Psoas muscle (tissue), 8 donors: ENCODE results near the gene TREML4. TPM values are rescaled to one million over a fixed set of nuclear protein-coding genes. Genes with fewer than 3 reads are reported as not detected.

ENCODE experiments used
- ATAC-seq, 4 donors: fragments of 200-7000 bp; cut with Tn5 transposase; one replicate each; pipeline ENCODE4 v1.9.1; 2020; ENCODE audit warnings: moderate library complexity in 3 of 4, mild to moderate bottlenecking in 2 of 4
- DNase-seq, 2 donors: peaks; one replicate each; pipeline ENCODE4 v3.0.0-alpha.2; 2020
- H3K27ac ChIP-seq: fragments of 200-600 bp; one replicate; pipeline ENCODE4 v1.8.0; 2022
- H3K27me3 ChIP-seq, 3 donors: fragments of 200-600 bp in 1 of 3; one replicate each; pipeline versions ENCODE4 v1.6.1 to v1.8.0; 2013 to 2022; ENCODE audit warnings: low read length in 2 of 3, mild to moderate bottlenecking in 2 of 3, moderate library complexity in 1 of 3; ENCODE audit not compliant: insufficient read depth in 3 of 3
- H3K36me3 ChIP-seq, 2 donors: fragments of 200-600 bp in 1 of 2; one replicate each; pipeline versions ENCODE4 v1.6.1 to v1.8.0; 2013 to 2022; ENCODE audit warnings: low read depth in 1 of 2, mild to moderate bottlenecking in 1 of 2, moderate library complexity in 1 of 2; ENCODE audit not compliant: insufficient read depth in 1 of 2
- H3K4me1 ChIP-seq: fragments of 200-600 bp; one replicate; pipeline ENCODE4 v1.8.0; 2022
- H3K4me3 ChIP-seq: fragments of 200-600 bp; one replicate; pipeline ENCODE4 v1.8.0; 2022; ENCODE audit warnings: mild to moderate bottlenecking
- H3K9me3 ChIP-seq: fragments of 200-600 bp; one replicate; pipeline ENCODE4 v1.8.0; 2022
- WGBS, 3 donors: extraction: QIAGEN DNeasy Blood & Tissue Kit; methylation state at CpG; one replicate each; pipeline versions ENCODE4 v1.1.6 to v1.1.7; 2013; 5-methylcytosine and 5-hydroxymethylcytosine counted together
- intact Hi-C, 2 donors: fragments of 100-400 bp; cut with DNase I; formaldehyde crosslinking; loops; one replicate each; pipeline versions ENCODE4 v1.11.0 to v1.14.2; 2022
- polyA plus RNA-seq, 3 donors: library from polyadenylated mRNA; stranded (reverse); fragments of 200-250 nt; gene quantifications; one replicate each; pipeline ENCODE4 v1.2.3, GENCODE V29; 2013
- total RNA-seq, 4 donors: library from RNA; stranded (reverse); fragmentation: NEBNext Ultra II Directional in 2 of 4; extraction: Animal tissue kit (Norgen Biotek cat#: 25700) in 2 of 4; gene quantifications; one replicate each; pipeline versions ENCODE4 v1.2.1 to v1.2.4, GENCODE V29; 2021 to 2023
- TF ChIP-seq, protein P1 (sequence below): fragments of 200-600 bp; IDR thresholded peaks from one replicate; pipeline ENCODE4 v1.8.0; 2022; ENCODE audit warnings: antibody characterized with exemption
- donor health status: healthy with polysubstance abuse.
- donor health status: DM: no; HTN: no; CAD: no; lungs with moderate emphysema.
- donor health status: Bipolar disorder and iron deficiency.
- donor health status: healthy.
- donor health status: DM: yes; HTN: yes; CAD: no.
- donor health status: DM: no; HTN: no; CAD: no.
- donor health status: DM: no; HTN: no; CAD: no.
- donor health status: DM: yes; HTN: yes; CAD: no.

TREML4 gene
- total and polyA plus RNA-seq, 7 donors: 0.01 TPM; not detected in 6

DNA sequence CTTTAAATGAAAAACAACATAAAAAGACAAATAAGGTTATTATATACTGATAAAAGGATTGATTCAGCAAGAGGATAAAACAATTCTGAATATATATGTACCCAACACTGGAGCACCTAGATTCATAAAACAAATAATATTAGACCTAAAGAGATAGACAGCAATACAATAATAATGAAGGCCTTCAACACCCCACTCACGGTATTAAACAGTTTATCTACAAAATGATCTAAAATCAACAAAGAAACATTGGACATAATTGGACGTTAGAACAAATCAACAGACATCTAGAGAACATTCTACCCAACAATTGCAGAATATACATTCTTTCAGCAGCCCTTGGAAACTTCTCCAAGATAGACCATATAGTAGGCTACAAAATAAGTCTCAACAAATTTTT, 34.3 kb downstream of the TREML4 start:
- H3K4me1 ChIP-seq: no peaks in the 10 kb centered on the region
- H3K4me3 ChIP-seq: no peak overlapping the region
- no peak for ATAC-seq
- H3K9me3 ChIP-seq: peaks cover 8% of the 10 kb centered on the region
- TF ChIP-seq, protein P1, sequence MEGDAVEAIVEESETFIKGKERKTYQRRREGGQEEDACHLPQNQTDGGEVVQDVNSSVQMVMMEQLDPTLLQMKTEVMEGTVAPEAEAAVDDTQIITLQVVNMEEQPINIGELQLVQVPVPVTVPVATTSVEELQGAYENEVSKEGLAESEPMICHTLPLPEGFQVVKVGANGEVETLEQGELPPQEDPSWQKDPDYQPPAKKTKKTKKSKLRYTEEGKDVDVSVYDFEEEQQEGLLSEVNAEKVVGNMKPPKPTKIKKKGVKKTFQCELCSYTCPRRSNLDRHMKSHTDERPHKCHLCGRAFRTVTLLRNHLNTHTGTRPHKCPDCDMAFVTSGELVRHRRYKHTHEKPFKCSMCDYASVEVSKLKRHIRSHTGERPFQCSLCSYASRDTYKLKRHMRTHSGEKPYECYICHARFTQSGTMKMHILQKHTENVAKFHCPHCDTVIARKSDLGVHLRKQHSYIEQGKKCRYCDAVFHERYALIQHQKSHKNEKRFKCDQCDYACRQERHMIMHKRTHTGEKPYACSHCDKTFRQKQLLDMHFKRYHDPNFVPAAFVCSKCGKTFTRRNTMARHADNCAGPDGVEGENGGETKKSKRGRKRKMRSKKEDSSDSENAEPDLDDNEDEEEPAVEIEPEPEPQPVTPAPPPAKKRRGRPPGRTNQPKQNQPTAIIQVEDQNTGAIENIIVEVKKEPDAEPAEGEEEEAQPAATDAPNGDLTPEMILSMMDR: no peak
- H3K36me3 ChIP-seq: no peaks in the 10 kb centered on the region
- H3K27ac ChIP-seq: no peak overlapping the region
- H3K27me3 ChIP-seq: peaks cover 0 to 3% (median 0%) of the 10 kb centered on the region in 3 donors
- intact Hi-C loops: no loop called here
- DNase-seq: no peak
- WGBS, 3 donors: 81 to 86% (median 82%) methylated on average over 2 of the region's 2 CpGs

- H3K4me3 ChIP-seq: no peak overlapping the region
- peaks cover 0 to 3% (median 0%) of the 10 kb centered on the region in 3 donors for H3K27me3 ChIP-seq
- H3K36me3 ChIP-seq: no peaks in the 10 kb centered on the region
- WGBS, 3 donors: 91 to 100% (median 95%) methylated on average over 1 of the region's 1 CpG
- ATAC-seq: no peak
- TF ChIP-seq, protein P1: no peak
- peaks cover 8% of the 10 kb centered on the region for H3K9me3 ChIP-seq
- H3K27ac ChIP-seq: no peak overlapping the region
- DNase-seq: no peak
- no peaks in the 10 kb centered on the region for H3K4me1 ChIP-seq
- intact Hi-C loops: no loop called here
These were observed 35.1 kb downstream of the TREML4 start for GRCh38 chr6:41263267-41263666.

DNA sequence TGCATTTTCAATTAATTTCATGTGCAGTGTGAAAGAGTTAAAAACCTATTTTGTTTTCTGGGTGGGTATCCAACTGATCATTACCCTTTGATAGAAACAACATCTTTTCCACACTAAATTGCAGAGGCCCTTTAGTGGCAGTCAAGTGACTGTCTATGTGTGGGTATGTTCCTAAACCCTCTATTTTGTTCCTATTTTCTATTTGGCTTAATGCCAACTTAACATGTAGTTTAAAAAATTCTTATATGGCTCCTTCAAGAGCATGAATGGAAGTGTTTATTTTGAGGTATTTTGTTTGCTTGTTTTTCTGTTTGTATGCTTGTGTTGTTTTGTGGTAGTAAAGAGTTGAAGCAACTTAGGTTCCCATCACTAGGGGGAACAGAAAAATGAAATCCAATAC, 38.4 kb downstream of the TREML4 start:
- no peak overlapping the region for H3K27ac ChIP-seq
- H3K27me3 ChIP-seq: no peaks in the 10 kb centered on the region
- TF ChIP-seq, protein P1: no peak
- ATAC-seq (no peak), DNase-seq (no peak)
- no peak overlapping the region for H3K4me3 ChIP-seq
- no peaks in the 10 kb centered on the region for H3K4me1 ChIP-seq
- no peaks in the 10 kb centered on the region for H3K36me3 ChIP-seq
- peaks cover under 1% of the 10 kb centered on the region for H3K9me3 ChIP-seq
- intact Hi-C loops: no loop called here

DNA sequence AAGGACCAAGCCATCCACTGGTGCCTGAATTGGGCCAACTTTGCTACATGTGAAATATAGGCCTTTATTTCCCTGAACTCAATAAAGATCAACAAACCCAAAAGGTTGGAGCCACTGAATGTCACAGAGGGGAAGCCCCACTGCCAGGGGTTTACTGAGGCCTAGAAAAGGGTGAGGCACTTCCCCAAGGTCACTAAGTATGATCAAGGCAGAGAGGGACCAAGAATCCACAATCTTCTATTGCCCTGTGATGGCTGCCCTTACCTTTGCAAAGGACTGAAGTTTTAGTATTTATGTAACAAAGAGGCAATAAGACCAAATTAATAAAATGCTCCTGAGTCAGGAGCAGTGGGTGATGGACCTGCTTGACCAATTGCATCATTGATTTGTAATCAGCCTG, 40.3 kb downstream of the TREML4 start:
- H3K27me3 ChIP-seq: no peaks in the 10 kb centered on the region
- ATAC-seq (no peak), DNase-seq (no peak)
- H3K4me1 ChIP-seq: no peaks in the 10 kb centered on the region
- H3K9me3 ChIP-seq: no peaks in the 10 kb centered on the region
- no peaks in the 10 kb centered on the region for H3K36me3 ChIP-seq
- no peak overlapping the region for H3K4me3 ChIP-seq
- intact Hi-C loops: no loop called here
- TF ChIP-seq, protein P1: no peak
- H3K27ac ChIP-seq: no peak overlapping the region

- intact Hi-C loops: no loop called here
- H3K27ac ChIP-seq: no peak overlapping the region
- no peaks in the 10 kb centered on the region for H3K4me1 ChIP-seq
- TF ChIP-seq, protein P1: no peak
- no peak overlapping the region for H3K4me3 ChIP-seq
- H3K27me3 ChIP-seq: no peaks in the 10 kb centered on the region
- no peaks in the 10 kb centered on the region for H3K9me3 ChIP-seq
- no peaks in the 10 kb centered on the region for H3K36me3 ChIP-seq
- DNase-seq: no peak
- WGBS, 3 donors: 85 to 89% (median 87%) methylated on average over 2 of the region's 2 CpGs
- ATAC-seq: no peak
These were observed 41.0 kb downstream of the TREML4 start for GRCh38 chr6:41269166-41269565.
